Measurements from ENCODE around the gene RAB11FIP4.

GRCh38 chr17:31497431-31497830 lies 106.0 kb downstream of the RAB11FIP4 start:
- no peak for TF ChIP-seq CTCF (IDR thresholded peaks at IDR 0.05)
- no peak for TF ChIP-seq EP300 (IDR thresholded peaks at IDR 0.05)
